Trophoblast cell (in vitro differentiated cells and primary cell): ENCODE measurements around the gene HAUS2. TPM values are rescaled to one million over a fixed set of nuclear protein-coding genes. Genes with fewer than 3 reads are reported as not detected.

Source experiments
- DNase-seq, 2 donors: peaks; one replicate each; pipeline ENCODE4 v3.0.0-alpha.2; 2016
- H2AFZ ChIP-seq: 2 replicates; pipeline ENCODE4 v1.6.1; 2013; ENCODE audit warnings: low read length, moderate library complexity, mild to moderate bottlenecking; ENCODE audit not compliant: insufficient read depth, poor library complexity
- H2AK5ac ChIP-seq: 2 replicates; pipeline ENCODE4 v1.6.1; 2013; ENCODE audit warnings: mild to moderate bottlenecking, low read length
- H2BK120ac ChIP-seq: 2 replicates; pipeline ENCODE4 v1.6.1; 2013; ENCODE audit warnings: low read length, mild to moderate bottlenecking, moderate library complexity; ENCODE audit not compliant: insufficient read depth, poor library complexity
- H2BK12ac ChIP-seq: 2 replicates; pipeline ENCODE4 v1.6.1; 2013; ENCODE audit warnings: mild to moderate bottlenecking, low read length, moderate library complexity
- H2BK5ac ChIP-seq: 2 replicates; pipeline ENCODE4 v1.6.1; 2013; ENCODE audit warnings: low read length, low read depth, moderate library complexity, mild to moderate bottlenecking; ENCODE audit not compliant: poor library complexity
- H3K14ac ChIP-seq: 2 replicates; pipeline ENCODE4 v1.6.1; 2013; ENCODE audit warnings: mild to moderate bottlenecking, low read length
- H3K18ac ChIP-seq: 2 replicates; pipeline ENCODE4 v1.6.1; 2013; ENCODE audit warnings: mild to moderate bottlenecking, low read length
- H3K23ac ChIP-seq: 2 replicates; pipeline ENCODE4 v1.6.1; 2013; ENCODE audit warnings: low read length
- H3K27ac ChIP-seq: 2 replicates; pipeline ENCODE4 v1.5.1; 2013; ENCODE audit warnings: low read depth, mild to moderate bottlenecking, inconsistent platforms, low read length, moderate library complexity
- H3K27me3 ChIP-seq: 2 replicates; pipeline ENCODE4 v1.6.1; 2013; ENCODE audit warnings: inconsistent platforms, mild to moderate bottlenecking, low read length, moderate library complexity; ENCODE audit not compliant: insufficient read depth
- H3K36me3 ChIP-seq, 2 experiments: 1 replicate in 1 of 2; 2 replicates in 1 of 2; pipeline ENCODE4 v1.6.1; 2013; ENCODE audit warnings: low read length in 2 of 2, mild to moderate bottlenecking in 2 of 2, moderate library complexity in 1 of 2; ENCODE audit not compliant: insufficient read depth in 2 of 2, control insufficient read depth in 1 of 2
- H3K4ac ChIP-seq: 2 replicates; pipeline ENCODE4 v1.6.1; 2013; ENCODE audit warnings: low read depth, mild to moderate bottlenecking, low read length, moderate library complexity
- H3K4me1 ChIP-seq, 2 experiments: 1 replicate in 1 of 2; 2 replicates in 1 of 2; pipeline ENCODE4 v1.6.1; 2013; ENCODE audit warnings: low read length in 2 of 2, mild to moderate bottlenecking in 2 of 2, moderate library complexity in 1 of 2; ENCODE audit not compliant: insufficient read depth in 2 of 2, control insufficient read depth in 1 of 2
- H3K4me2 ChIP-seq: 2 replicates; pipeline ENCODE4 v1.6.1; 2013; ENCODE audit warnings: inconsistent platforms, mild to moderate bottlenecking, low read length, moderate library complexity
- H3K4me3 ChIP-seq: 2 replicates; pipeline ENCODE4 v1.5.1; 2013; ENCODE audit warnings: mild to moderate bottlenecking, low read depth, low read length, inconsistent platforms
- H3K79me1 ChIP-seq: one replicate; pipeline ENCODE4 v1.6.1; 2013; ENCODE audit warnings: low read length
- H3K79me2 ChIP-seq: 2 replicates; pipeline ENCODE4 v1.6.1; 2013; ENCODE audit warnings: low read length, mild to moderate bottlenecking; ENCODE audit not compliant: control insufficient read depth, insufficient read depth, poor library complexity
- H3K9ac ChIP-seq: 2 replicates; pipeline ENCODE4 v1.6.1; 2013; ENCODE audit warnings: mild to moderate bottlenecking, low read length
- H3K9me3 ChIP-seq: 2 replicates; pipeline ENCODE4 v1.6.1; 2013; ENCODE audit warnings: low read depth, mild to moderate bottlenecking, control low read depth, inconsistent platforms, low read length; ENCODE audit not compliant: insufficient read depth
- H4K12ac ChIP-seq: 2 replicates; pipeline ENCODE4 v1.6.1; 2013; ENCODE audit warnings: low read depth, mild to moderate bottlenecking, low read length, moderate library complexity
- H4K8ac ChIP-seq: 2 replicates; pipeline ENCODE4 v1.6.1; 2013; ENCODE audit warnings: low read depth, mild to moderate bottlenecking, low read length, moderate library complexity
- H4K91ac ChIP-seq: one replicate; pipeline ENCODE4 v1.6.1; 2013; ENCODE audit warnings: low read depth, mild to moderate bottlenecking, low read length, moderate library complexity
- WGBS: extraction: QIAGEN DNeasy Blood & Tissue Kit; methylation state at CpG from one replicate; pipeline ENCODE4 v1.1.7; 2013; ENCODE audit warnings: missing lambda C conversion rate; ENCODE audit not compliant: insufficient read length, insufficient coverage; ENCODE audit errors: extremely low coverage; 5-methylcytosine and 5-hydroxymethylcytosine counted together
- polyA plus RNA-seq: library from polyadenylated mRNA; stranded (reverse); fragments of 200-250 nt; gene quantifications from 2 replicates; pipeline ENCODE4 v1.2.3, GENCODE V29; 2013

Gene HAUS2
- polyA plus RNA-seq: 15.7 and 16.8 TPM in 2 replicates

DNA sequence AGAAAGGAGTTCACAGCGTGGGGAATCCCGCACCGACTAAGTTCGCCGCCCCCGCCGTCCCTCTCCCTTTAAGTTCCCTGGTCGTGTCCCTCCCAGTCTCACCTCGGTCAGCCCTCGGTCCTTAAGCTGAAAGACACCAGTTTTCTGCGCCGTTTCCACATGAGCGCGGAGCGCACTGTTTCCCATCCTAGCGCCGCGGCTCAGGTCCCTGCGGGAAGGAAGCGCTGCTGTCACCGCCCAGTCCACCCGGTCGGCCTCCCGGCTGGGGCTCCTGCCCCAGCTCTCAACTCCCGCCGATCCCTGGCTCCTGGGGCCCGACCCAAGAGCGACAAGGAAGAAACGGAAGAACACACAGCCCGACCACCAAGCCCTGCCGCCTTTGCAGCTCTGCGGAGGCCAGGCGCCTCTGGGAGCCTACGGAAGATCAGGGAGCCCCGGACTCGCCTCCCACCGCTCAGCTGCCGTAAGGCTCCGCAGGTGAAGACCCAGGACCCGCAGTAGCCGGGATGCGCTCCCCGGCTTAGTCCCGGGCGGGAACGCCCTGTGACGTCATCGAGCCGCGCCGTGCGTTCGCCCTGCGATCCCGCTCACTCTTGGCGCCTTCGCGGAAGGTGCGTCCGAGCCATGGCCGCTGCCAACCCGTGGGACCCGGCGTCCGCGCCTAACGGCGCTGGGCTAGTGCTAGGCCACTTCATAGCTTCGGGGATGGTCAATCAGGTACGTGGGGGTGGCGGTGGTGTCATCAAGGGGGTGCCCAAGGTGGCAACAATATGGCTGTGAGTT, at the start of gene HAUS2, which contains the start of gene LRRC57:
Gene HAUS2, plus strand, starts transcription at position 590 of the 783 bp plus-strand sequence. Its CDS starts 35 bp downstream, at position 625.
Gene LRRC57, minus strand, starts transcription at position 545 of the 783 bp plus-strand sequence. Its CDS starts 359 bp downstream, at position 186.
- Histone ChIP-seq H2AFZ (peak within 1 kb of the TSS; percentile 72), H3K27me3 (no peaks in the 10 kb centered on the region), H3K4ac (peak within 1 kb of the TSS; percentile 59), H3K14ac (peak within 1 kb of the TSS; percentile 78), H3K79me1 (peaks cover 9% of the 10 kb centered on the region), H3K79me2 (peaks cover 8% of the 10 kb centered on the region), H3K9ac (peak within 1 kb of the TSS; percentile 93), H4K91ac (peak within 1 kb of the TSS; percentile 67), H3K36me3 (peaks cover 5% of the 10 kb centered on the region in 2 experiments), H4K8ac (peak within 1 kb of the TSS; percentile 88), H2BK5ac (peak within 1 kb of the TSS; percentile 47), H4K12ac (peak within 1 kb of the TSS; percentile 78), H3K4me1 (peaks cover 0 to 3% of the 10 kb centered on the region in 2 experiments), H2BK12ac (no peak within 1 kb of the TSS), H3K23ac (no peak within 1 kb of the TSS), H2BK120ac (peak within 1 kb of the TSS; percentile 83), H3K4me3 (peak within 1 kb of the TSS; percentile 89), H2AK5ac (no peak within 1 kb of the TSS), H3K27ac (peak within 1 kb of the TSS; percentile 29), H3K9me3 (no peaks in the 10 kb centered on the region), H3K4me2 (peak within 1 kb of the TSS; percentile 82), H3K18ac (peak within 1 kb of the TSS; percentile 44)
- no CpG with 5 or more reads among the region's 71 CpGs for WGBS
- DNase-seq: peak; percentile 88 to 97

DNA sequence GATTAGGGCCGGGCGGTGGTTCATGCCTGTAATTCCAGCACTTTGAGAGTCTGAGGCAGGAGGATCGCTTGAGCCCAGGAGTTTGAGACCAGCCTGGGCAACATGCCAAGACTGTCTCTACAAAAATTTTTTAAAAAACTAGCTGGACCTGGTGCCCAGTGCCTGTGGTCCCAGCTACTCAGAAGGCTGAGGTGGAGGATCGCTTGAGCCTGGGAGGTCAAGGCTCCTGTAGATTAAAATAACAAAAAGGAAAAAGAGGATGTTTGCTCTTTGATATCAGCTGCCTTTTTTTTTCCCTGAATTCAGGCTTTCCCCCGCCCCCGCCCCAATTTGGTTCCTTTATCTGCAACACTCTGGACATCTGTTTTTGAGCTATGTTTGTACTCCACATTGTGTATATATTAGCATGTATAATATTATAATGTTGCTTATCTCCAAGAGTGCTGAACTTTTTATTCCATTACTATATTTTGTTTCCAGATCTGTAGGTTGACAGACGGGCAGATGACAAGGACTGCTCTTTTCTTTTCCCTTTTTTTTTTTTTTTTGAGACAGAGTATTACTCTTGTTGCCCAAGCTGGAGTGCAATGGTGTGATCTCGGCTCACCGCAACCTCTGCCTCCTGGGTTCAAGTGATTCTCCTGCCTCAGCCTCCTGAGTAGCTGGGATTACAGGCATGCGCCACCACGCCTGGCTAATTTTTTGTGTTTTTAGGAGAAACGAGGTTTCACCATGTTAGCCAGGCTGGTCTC, 48.6 kb upstream of the HAUS2 start:
- Histone ChIP-seq H3K27me3 (no peaks in the 10 kb centered on the region), H3K4me3 (no peak overlapping the region), H2BK5ac (no peak overlapping the region), H2BK12ac (no peak overlapping the region), H4K8ac (no peak overlapping the region), H2AK5ac (no peak overlapping the region), H3K4ac (peak overlapping the region; percentile 52), H2AFZ (no peak overlapping the region), H3K36me3 (peaks cover 2% of the 10 kb centered on the region in 2 experiments), H3K9me3 (no peaks in the 10 kb centered on the region), H3K4me1 (peaks cover 9 to 11% of the 10 kb centered on the region in 2 experiments), H3K27ac (no peak overlapping the region), H4K12ac (no peak overlapping the region), H3K4me2 (no peak overlapping the region), H3K14ac (no peak overlapping the region), H2BK120ac (no peak overlapping the region), H3K9ac (no peak overlapping the region), H3K23ac (no peak overlapping the region), H4K91ac (peak overlapping the region; percentile 40), H3K79me2 (peaks cover 6% of the 10 kb centered on the region), H3K79me1 (peaks cover 9% of the 10 kb centered on the region), H3K18ac (no peak overlapping the region)
- peak; percentile 80 to 93 for DNase-seq
- no CpG with 5 or more reads among the region's 12 CpGs for WGBS

- H3K23ac ChIP-seq: no peak overlapping the region
- H2BK12ac ChIP-seq: no peak overlapping the region
- H2BK120ac ChIP-seq: no peak overlapping the region
- H3K9me3 ChIP-seq: no peaks in the 10 kb centered on the region
- peaks cover 2% of the 10 kb centered on the region for H3K79me1 ChIP-seq
- no peak overlapping the region for H4K12ac ChIP-seq
- H4K91ac ChIP-seq: no peak overlapping the region
- no peak for DNase-seq
- H3K18ac ChIP-seq: no peak overlapping the region
- no peak overlapping the region for H3K27ac ChIP-seq
- H3K27me3 ChIP-seq: no peaks in the 10 kb centered on the region
- peaks cover 6% of the 10 kb centered on the region for H3K79me2 ChIP-seq
- no peak overlapping the region for H3K4me2 ChIP-seq
- no peak overlapping the region for H3K4me3 ChIP-seq
- no peak overlapping the region for H2AK5ac ChIP-seq
- WGBS: no CpG with 5 or more reads among the region's 4 CpGs
- H3K4me1 ChIP-seq: peaks cover 9 to 10% of the 10 kb centered on the region in 2 experiments
- H2AFZ ChIP-seq: no peak overlapping the region
- no peak overlapping the region for H3K14ac ChIP-seq
- peaks cover 2 to 4% of the 10 kb centered on the region in 2 experiments for H3K36me3 ChIP-seq
- no peak overlapping the region for H2BK5ac ChIP-seq
- no peak overlapping the region for H3K4ac ChIP-seq
- no peak overlapping the region for H3K9ac ChIP-seq
- no peak overlapping the region for H4K8ac ChIP-seq
These were observed 46.2 kb upstream of the HAUS2 start for GRCh38 chr15:42502477-42502876.

GRCh38 chr15:42503825-42504224, 44.8 kb upstream of the HAUS2 start:
- no peak overlapping the region for H3K4me3 ChIP-seq
- no peak overlapping the region for H3K14ac ChIP-seq
- no peak overlapping the region for H4K12ac ChIP-seq
- H3K27me3 ChIP-seq: no peaks in the 10 kb centered on the region
- H3K79me1 ChIP-seq: peaks cover 2% of the 10 kb centered on the region
- H2BK5ac ChIP-seq: no peak overlapping the region
- 100% methylated on average over 1 of the region's 1 CpG for WGBS
- H2AFZ ChIP-seq: no peak overlapping the region
- H3K4me2 ChIP-seq: no peak overlapping the region
- H3K18ac ChIP-seq: no peak overlapping the region
- no peak overlapping the region for H2AK5ac ChIP-seq
- no peak overlapping the region for H3K23ac ChIP-seq
- H3K4me1 ChIP-seq: peaks cover 2 to 3% of the 10 kb centered on the region in 2 experiments
- no peak overlapping the region for H3K9ac ChIP-seq
- no peak overlapping the region for H4K91ac ChIP-seq
- no peak for DNase-seq
- peaks cover 4% of the 10 kb centered on the region for H3K79me2 ChIP-seq
- H3K36me3 ChIP-seq: peaks cover 2 to 4% of the 10 kb centered on the region in 2 experiments
- H2BK120ac ChIP-seq: no peak overlapping the region
- no peak overlapping the region for H4K8ac ChIP-seq
- no peaks in the 10 kb centered on the region for H3K9me3 ChIP-seq
- no peak overlapping the region for H3K27ac ChIP-seq
- no peak overlapping the region for H3K4ac ChIP-seq
- no peak overlapping the region for H2BK12ac ChIP-seq
